Measurements from ENCODE around the gene FTSJ1.
"Not testable (repeated sequence)": the region's sequence is repeated elsewhere in the genome, so short reads cannot be mapped to it uniquely, and the experiment has no call there.

FTSJ1 gene, protein sequence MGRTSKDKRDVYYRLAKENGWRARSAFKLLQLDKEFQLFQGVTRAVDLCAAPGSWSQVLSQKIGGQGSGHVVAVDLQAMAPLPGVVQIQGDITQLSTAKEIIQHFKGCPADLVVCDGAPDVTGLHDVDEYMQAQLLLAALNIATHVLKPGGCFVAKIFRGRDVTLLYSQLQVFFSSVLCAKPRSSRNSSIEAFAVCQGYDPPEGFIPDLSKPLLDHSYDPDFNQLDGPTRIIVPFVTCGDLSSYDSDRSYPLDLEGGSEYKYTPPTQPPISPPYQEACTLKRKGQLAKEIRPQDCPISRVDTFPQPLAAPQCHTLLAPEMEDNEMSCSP

DNA sequence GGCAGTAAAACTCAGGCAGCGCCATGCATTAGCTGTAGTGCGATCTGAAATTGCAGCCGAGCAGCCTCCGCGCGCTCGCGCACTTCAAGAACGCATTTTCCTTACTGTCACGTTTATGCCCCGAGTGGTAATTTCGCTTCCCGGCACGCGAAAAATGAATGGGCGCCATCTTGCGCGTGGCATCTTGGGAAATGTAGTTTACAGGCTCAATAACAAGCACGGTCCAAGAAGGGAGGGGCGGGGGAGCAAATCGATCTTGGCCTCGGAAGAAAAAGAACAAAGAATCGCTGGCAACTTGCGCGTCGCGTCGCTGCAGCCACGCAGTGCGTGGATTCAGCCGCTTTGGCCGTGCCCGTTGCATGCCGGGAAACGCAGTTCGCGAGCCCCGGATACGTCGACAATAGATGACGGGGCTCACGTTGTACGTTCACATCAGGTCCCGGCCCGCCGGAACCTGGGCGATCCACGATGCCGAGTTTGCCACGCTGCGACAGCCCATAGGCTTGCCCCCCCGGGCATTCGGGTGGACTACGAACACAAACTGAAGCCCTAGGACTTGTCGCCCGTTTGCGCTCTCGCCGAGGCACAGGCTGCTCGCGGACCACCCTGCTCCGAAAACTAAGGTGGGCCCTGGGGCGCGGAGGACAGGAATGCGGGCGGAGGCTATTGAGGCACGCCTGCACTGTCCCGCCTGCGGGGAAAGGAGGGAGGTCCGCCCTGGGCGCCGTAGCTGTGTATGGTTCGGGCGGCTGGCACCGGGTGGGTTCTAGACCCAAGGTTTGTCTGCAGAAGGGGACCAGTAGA is at the start of gene FTSJ1:
Gene FTSJ1 (plus strand): TSS at position 426 of the 804 bp plus-strand sequence. CDS start 1,849 bp downstream, outside the sequence.
- peak; percentile 40 for DNase-seq (ENCODE audit: low read depth, low spot score)

DNA sequence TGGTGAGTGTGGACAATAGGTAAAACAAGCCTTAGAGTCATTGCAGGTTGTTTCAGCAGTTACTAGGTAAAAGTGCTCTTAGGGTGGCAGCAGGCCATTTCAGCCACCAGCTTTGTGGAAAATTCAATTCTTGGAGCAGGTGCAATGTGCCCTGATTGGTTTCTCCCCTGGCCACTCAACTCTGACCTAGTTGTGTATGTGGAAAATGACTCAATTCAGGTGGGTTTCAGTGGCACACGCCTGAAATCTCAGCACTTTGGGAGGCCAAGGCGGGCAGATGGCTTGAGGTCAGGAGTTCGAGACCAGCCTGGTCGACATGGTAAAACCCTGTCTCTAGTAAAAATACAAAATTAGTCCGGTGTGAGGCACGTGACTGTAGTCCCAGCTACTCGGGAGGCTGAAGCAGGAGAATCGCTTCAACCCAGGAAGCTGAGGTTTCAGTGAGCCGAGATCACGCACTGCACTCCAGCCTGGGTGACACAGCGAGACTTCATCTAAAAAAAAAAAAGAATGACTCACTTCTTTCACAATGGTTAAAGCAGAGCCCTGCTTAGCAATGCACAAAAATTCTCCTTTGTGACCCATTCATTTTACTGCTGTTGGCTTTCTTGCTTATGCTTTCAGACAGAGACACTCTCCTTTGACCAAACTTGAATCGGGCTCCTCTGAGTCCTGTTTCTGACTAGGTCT is 48.8 kb upstream of the FTSJ1 start:
- not testable (repeated sequence) for DNase-seq (ENCODE audit: low read depth, low spot score)

DNA sequence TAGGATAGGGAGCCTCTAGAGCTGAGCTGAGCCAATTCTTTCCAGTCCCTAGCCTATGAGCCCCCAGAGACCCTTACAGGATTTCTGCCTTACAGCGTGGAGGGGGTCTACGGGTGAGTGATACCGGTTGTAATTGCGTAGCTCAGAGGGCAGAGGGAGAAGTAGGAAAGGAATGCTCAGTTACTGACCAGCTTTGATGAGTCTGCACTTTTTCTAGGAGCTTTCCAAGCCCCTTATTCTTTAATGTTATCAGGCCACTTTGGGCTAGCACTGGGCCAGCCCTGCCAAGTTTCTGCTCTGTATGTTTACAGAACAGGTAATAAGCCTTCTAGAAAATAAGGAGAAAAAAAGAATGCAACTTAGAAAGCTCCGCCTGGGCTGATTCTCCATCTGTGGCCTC is 46.4 kb upstream of the FTSJ1 start:
- DNase-seq (ENCODE audit: low read depth, low spot score), result not testable (repeated sequence)

DNA sequence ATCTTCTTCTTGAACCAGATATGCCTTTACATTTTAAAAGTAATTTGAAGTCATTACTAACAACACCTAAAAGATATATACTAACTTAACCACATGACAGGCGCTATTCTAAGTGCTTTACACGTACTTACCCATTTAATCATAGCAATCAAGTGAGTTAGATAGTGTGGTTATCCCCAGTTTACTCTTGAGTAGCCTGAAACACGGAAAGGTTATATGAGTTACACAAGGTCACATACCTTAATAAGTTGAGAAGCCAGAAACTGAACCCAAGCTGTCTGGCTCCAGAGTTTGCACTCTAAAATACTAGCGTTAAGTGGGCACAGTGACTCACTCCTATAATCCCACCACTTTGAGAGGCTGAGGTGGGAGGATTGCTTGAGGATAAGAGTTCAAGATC is 45.8 kb upstream of the FTSJ1 start:
- DNase-seq (ENCODE audit: low read depth, low spot score), result not testable (repeated sequence)

DNA sequence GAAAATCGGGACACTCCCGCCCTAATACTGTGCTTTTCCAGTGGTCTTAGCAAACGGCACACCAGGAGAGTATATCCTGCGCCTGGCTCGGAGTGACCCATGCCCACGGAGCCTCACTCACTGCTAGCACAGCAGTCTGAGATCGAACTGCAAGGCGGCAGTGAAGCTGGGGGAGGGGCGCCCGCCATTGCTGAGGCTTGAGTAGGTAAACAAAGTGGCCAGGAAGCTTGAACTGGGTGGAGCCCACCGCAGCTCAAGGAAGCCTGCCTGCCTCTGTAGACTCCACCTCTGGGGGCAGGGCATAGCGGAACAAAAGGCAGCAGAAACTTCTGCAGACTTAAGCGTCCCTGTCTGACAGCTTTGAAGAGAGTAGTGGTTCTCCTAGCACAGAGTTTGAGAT is 42.3 kb upstream of the FTSJ1 start:
- DNase-seq (ENCODE audit: low read depth, low spot score), result not testable (repeated sequence)

DNA sequence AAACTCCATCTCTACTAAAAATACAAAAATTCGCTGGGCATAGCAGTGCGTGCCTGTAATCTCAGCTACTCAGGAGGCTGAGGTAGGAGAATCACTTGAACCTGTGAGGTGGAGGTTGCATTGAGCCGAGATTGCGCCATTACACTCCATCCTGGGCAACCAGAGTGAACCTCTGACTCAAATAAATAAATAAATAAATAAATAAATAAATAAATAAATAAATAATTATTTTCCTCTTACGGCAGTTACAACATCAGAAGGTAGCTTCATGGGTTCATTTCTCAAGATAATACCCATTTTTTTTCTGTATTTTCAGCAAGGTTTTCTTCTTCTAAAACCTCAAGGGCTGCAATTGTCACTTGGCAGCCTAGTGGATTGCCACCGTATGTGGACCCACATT is 28.8 kb upstream of the FTSJ1 start:
- DNase-seq (ENCODE audit: low read depth, low spot score), result not testable (repeated sequence)

DNA sequence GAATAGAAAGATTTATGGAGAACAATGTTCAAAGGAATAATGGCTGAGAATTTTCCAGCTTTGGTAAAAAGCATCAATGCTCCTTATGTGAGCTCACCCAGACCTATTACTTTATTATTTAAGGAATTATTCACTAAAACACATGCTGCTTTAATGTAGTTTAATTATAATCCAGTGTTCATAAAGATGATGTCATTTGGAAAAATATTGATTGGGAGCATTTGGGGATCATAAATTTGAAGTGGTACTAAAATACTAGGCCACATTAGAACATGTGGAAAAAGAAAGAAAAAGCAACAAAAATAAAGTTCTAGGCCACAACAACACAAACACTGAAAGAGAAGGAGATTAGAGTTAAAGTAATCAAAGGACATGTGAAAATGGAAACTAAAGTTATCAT is 25.9 kb upstream of the FTSJ1 start:
- no peak for DNase-seq (ENCODE audit: low read depth, low spot score)

DNA sequence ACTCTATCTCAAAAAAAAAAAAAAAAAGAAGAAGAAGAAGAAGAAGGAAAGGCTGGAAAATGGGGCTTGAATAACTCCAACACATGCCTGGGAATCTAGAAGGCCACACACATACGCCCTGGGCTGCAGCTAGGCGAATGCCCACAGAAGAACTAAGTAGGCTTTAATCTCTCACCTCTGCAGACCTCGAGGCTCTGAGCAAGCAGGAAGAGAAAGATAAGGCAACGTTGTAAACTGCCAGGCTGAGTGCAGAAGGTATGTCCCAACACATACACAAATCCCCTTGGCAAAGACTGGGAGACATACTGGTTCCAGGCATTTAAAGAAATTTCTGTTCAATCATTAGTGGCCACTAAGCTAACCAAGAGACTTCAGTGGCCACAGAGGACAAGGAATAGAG is 24.3 kb upstream of the FTSJ1 start:
- no peak for DNase-seq (ENCODE audit: low read depth, low spot score)

DNA sequence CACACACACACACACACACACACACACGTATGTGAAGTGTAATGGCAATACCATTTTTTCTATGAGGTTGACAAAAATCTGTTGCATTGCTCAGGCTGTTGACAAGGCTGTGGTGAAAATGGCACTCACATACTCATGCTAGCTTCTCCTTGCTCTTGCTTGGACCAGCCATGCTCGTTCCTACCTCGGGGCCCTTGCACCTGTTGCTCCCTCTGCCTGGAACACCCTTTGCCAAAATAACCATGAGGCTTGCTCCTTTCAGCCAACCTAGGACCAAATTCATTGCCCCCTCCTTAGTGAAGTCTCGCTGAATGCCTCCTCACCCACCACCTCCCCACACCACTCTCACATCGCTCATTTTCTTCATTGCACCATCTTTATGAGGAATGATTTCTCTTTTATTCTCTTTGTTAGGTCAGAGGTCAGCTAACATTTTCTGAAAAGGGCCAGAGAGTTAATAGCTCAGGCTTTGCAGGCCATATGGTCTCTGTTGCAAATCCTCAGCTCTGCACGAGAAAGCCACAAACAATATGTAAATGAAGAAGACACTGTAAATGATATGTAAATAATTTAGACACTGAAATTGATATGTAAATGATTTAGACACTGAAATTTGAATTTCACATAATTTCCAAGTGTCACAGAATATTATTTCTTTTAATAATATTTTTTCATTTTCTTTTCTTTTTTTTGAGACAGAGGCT is 19.2 kb upstream of the FTSJ1 start:
- DNase-seq (ENCODE audit: low read depth, low spot score), result no peak

DNA sequence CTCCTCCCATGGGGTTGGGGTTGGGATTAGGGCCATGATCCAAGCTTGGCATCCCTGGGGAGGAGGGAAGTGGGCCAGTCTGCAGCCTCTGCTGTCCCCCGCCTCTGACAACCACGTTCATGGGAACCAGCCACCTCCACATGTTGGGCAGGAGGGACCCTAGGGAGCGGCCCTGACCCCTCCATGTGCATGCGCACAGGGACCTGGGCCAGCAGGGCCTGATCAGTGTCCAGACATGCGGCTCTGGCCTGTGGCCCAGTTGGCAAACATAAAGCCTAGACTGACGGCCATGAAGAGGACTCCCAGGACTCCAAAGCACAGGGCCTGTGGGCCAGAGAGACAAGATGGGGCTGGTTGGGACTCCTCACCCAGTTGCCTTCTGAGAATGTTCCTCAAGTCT is 17.3 kb upstream of the FTSJ1 start:
- no peak for DNase-seq (ENCODE audit: low read depth, low spot score)

DNA sequence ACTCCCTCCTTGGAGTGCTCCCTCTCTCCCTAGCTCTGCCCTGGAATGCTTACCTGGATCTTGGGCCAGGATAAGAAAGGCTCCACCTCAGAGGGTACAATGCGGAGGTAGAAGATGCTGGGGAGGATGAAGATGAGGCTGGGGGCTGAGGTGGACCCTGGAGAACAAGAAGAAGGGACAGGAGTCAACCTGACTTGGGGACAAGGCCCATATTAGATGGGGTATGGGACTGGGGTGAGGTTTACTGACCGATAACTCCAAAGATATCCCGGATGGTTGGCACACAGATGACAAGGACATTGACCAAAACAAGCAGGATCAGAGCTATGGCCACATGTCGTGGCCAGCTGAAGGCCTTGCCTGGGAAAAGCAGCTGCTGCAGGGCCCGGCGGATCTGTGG is 16.5 kb upstream of the FTSJ1 start:
- DNase-seq (ENCODE audit: low read depth, low spot score), result no peak

DNA sequence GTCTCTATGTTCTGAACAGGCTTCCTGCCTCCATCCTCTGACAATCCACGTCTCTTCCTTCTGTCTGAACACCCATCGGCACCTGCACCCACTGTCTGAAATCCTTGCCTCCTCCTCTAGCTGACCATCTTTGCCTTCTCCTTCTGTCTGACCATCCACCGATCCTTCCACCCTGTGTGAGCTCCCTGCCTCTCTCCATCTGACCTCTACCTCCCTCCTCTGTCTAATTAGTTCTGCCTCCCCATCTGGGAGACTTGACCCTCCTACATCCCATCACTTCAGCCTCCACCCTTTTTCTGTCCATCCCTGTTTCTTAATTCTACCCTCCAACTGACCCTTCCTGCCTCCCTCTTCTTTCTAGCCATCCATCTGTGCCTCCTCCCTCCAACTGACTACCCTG is 16.0 kb upstream of the FTSJ1 start:
- no peak for DNase-seq (ENCODE audit: low read depth, low spot score)

DNA sequence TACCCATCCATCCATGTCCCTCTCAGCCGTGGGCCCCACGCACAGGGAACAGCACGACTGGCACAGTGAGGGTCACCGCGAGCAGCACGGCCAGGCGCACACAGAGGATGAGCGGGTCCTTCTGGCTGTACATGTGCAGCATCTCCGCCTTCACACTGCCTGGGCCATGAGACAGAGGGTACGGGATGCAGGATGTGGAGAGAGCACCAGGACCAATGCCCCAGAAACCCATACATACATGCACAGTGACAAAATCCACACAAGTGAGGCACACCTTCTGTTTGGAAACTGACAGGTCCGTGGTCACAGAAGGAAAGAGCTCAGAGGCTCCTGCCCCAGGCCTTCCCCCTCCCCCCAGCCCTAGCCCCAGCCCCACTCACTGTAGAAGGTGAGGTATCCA is 15.4 kb upstream of the FTSJ1 start:
- no peak for DNase-seq (ENCODE audit: low read depth, low spot score)

DNA sequence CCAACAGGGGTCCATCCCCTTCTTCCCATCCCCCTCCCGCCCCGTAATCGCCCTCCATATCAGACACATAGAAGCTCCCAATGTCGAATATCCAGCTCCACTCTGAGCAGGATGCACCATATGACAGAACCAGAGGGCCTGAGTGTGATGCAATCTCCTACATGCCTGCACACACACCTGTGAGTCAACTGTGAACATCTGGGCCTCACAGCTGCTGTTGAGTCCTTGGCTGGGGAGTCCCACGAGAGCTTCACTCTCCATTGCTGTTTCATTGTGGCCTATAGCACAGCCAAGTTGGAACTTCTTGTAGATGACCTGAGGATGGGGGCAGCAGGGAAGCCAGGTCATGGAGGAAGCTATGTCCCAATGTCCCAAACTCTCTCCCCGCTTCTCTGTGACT is 14.2 kb upstream of the FTSJ1 start:
- no peak for DNase-seq (ENCODE audit: low read depth, low spot score)

DNA sequence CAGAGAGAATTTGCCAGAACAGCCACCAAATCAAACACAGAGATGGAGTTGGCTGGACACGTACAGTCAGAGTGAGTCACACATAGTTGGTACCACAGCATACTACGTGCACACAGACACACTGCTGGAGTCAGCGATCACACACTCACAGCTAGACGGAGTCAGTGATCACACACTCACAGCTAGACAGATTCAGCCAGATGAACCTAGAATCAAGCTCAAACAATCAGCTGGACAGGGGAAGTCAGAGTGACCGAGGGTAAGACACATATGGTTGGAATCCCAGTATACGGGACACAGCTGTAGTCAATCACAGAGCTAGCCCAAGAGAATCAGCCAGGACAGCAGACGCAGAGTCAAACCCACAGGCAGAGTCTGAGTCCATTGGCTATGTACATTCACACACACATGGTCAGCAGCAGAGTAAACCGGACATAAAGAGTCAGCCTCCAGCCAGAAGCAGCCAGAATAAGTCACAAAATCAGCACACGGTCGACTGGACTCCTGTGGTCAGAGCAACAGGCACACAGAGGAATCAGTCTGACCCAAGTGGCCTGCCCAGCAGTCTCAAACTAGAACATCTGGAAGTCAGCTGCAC is 10.6 kb upstream of the FTSJ1 start:
- DNase-seq (ENCODE audit: low read depth, low spot score), result no peak

DNA sequence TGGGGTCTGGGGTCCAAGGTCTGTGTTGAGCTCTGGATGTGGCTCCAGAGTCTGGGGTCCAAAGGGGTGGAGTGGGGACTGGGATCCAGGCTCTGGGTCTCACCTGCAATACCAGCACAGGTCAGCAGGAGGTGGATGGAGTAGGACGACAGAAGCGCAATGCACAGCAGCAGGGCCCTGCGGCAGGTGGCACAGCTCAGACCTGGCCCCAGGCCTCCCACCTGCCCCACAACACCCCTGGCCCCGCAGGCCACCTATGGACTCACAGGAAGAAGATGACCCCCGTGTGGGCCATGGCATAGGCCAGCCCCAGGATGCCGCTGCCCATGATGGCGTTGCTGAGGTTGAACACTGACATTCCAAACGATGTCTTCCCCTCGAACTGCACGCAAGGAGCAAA is 9.3 kb upstream of the FTSJ1 start:
- DNase-seq (ENCODE audit: low read depth, low spot score), result no peak

DNA sequence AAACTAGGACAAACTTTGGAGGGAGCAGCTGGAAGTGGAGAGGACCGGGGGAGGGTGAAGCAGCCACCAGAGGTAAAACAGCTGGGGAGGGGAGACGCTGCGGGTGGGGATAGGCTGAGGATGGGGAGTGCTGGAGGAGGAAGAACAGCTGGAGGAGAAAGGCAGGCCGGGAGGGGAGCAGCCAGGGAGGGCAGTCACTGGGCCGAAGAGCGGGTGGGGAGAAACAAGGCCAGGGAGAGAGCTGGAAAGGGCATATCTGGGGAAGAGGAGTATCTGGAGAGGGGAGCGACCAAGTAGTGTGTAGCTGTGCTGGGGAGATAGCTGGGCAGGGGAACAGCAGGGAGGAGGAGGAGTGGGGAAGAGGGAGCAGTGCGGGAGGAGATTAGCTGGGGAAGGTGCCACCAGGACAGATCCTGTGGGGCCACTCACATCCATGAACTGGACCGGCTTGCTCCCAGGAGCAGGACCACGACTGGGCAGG is 8.7 kb upstream of the FTSJ1 start:
- DNase-seq (ENCODE audit: low read depth, low spot score), result no peak

DNA sequence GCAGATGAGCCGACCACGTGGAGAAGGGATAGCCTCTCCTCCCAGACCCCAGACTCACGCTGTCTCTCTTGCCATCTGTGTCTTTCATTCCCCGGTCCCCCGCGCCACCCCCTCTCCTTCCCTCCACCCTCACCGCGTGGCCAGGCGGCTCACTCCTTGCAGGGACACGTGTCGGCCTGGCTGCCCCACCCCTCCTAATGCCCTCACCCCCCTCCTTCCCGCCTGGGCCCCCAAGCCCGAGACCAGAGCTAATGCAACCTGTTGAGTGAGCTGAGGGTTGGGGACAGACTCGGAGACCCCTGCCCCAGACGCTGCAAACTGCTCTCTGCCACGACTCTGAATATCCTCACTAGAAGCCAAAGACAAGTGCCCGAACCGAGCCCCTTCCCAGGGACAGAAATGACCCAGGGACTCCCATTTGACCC is 7.7 kb upstream of the FTSJ1 start:
- DNase-seq (ENCODE audit: low read depth, low spot score), result no peak

DNA sequence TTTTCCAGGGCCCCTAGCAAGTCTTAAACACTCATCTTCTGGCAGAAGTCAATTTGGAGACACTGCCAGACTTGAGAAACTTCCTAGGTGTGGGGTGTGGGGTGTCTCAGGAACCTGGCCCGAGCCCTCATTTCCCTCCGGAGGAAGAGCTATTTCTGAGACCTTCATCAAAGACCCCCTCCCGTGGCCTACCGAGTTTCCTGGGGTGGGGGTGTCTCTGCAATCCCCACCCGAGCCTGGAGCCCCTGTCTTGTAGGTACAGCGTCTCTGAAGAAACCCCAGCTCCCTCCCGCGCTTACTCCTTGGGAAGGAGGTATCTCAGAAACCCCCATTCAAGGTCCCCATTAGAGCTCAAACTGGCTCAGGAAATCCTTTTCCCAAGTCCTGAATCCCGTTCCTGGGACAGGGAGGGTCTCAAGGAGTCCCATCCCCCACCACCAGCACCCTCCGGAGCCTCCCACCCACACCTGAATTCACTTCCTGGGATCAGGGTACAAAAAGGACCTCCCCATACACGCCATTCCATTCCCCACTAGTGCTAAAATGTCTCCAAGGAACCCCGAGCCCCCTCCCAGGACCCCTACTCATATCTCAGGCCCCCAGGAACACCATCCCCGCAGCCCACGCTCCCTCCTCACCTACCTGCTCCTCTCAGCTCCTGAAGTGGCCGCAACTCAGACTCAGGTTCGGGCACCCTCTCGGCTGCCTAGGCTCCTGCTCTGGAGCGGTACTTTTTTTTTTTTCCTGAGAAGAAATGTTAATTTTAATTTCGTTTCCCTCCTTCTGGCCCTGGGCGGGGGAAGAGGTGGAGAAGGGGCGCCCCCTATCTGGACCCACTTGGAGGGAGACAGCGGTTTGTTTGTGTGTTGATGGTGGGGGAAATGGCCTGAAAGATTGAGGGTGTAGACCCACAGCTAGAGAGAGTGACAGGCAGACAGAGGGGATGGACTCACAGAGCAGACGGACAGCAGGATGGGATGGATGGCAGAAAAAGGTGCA is 7.0 kb upstream of the FTSJ1 start:
- no peak for DNase-seq (ENCODE audit: low read depth, low spot score)

Data from iPS DF 19.7 (cell line).